Epithelial cell of proximal tubule (primary cell): ENCODE data around the gene NABP1. TPM values are rescaled to one million over a fixed set of nuclear protein-coding genes. Genes with fewer than 3 reads are reported as not detected.
"Not testable (repeated sequence)": the region's sequence is repeated elsewhere in the genome, so short reads cannot be mapped to it uniquely, and the experiment has no call there.

Source experiments
- DNase-seq: peaks from one replicate; pipeline ENCODE4 v3.0.0-alpha.2; 2011; ENCODE audit warnings: low read depth
- H3K4me3 ChIP-seq: 2 replicates; pipeline ENCODE4 v1.5.1; 2011; ENCODE audit warnings: low read depth, mild to moderate bottlenecking, low read length
- CTCF ChIP-seq: conservative IDR thresholded peaks from 2 replicates; pipeline ENCODE4 v1.5.1; 2012; ENCODE audit warnings: low read depth, mild to moderate bottlenecking, low read length
- total RNA-seq: library from RNA; depleted of rRNA; stranded (reverse); fragments of >200 nt; gene quantifications from 2 replicates; pipeline ENCODE4 v1.2.3, GENCODE V29; 2015

NABP1 gene
- total RNA-seq, 1 donor from 2014 or later: 32.1 TPM

DNA sequence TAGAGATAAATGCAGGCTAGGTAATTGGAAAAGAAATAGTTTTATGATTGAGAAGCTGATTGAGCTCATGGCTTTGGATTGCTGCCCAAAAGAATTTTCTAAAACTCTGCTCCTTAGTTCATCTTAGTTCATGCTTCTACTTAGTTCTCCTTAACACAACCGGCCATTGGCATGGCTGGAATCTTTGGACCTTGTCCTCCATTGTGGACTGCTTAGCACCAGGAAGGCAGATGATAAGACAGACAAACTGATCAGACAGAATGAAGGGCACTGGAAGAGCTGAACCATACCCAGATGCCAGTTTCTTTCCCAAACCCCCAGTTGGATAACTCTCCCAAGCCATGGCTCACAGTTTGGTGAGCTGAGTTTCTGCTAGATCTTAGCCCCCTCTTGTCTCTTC is 36.3 kb upstream of the NABP1 start:
- no peak overlapping the region for H3K4me3 ChIP-seq
- TF ChIP-seq CTCF: no peak
- no peak for DNase-seq

DNA sequence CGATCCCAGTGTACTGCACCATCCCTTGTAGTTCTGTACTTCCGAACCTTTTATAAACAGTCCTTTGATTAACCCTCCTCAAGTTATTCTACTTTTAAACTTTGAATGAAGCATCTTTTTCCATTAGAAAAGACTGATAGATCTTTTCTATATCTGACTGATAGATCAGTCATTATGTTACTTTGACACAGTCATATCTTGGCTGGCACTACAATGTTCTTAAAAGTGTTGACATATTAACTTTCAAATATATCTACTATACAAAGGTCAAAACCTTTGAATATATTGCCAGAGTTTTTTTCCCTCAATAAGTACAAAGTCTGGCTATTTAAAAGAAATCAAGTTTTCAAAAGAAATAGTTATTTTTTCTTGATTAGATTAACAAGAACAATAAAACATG is 35.4 kb upstream of the NABP1 start:
- DNase-seq: no peak
- no peak overlapping the region for H3K4me3 ChIP-seq
- no peak for TF ChIP-seq CTCF

- TF ChIP-seq CTCF: no peak
- no peak overlapping the region for H3K4me3 ChIP-seq
- no peak for DNase-seq
These were observed 34.5 kb upstream of the NABP1 start for GRCh38 chr2:191643429-191643828.

DNA sequence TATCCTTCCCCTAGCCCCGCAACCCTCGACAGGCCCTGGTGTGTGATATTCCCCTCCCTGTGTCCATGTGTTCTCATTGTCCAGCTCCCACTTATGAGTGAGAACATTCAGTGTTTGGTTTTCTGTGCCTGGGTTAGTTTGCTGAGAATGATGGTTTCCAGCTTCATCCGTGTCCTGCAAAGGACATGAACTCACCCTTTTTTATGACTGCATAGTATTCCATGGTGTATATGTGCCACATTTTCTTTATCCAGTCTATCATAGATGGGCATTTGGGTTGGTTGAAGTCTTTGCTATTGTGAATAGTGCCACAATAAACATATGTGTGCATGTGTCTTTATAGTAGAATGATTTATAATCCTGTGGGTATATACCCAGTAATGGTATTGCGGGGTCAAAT is 33.3 kb upstream of the NABP1 start:
- not testable (repeated sequence) for H3K4me3 ChIP-seq, DNase-seq

DNA sequence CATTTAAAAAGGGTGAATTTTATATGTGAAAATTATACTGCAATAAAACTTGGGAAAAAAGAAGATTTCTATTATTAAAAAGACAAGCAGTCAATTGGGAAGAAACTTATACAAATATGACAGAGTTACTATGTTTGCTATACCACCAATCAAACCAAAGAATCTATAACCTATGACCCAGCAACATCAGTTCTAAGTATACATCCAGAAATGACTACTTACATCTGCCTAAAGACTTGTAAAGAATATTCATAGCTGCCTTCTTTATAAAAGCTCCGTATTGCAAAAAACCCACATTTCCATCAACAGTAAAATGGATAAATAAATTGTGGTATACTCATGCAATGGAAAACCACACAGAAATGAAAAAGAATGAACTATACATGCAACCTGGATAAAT is 32.9 kb upstream of the NABP1 start:
- H3K4me3 ChIP-seq: no peak overlapping the region
- no peak for TF ChIP-seq CTCF

GRCh38 chr2:191645434-191646162 is 32.3 kb upstream of the NABP1 start:
- TF ChIP-seq CTCF: no peak
- H3K4me3 ChIP-seq: no peak overlapping the region
- no peak for DNase-seq

More for the DNA sequence above, 32.9 kb upstream of the NABP1 start:
- no peak for DNase-seq

DNA sequence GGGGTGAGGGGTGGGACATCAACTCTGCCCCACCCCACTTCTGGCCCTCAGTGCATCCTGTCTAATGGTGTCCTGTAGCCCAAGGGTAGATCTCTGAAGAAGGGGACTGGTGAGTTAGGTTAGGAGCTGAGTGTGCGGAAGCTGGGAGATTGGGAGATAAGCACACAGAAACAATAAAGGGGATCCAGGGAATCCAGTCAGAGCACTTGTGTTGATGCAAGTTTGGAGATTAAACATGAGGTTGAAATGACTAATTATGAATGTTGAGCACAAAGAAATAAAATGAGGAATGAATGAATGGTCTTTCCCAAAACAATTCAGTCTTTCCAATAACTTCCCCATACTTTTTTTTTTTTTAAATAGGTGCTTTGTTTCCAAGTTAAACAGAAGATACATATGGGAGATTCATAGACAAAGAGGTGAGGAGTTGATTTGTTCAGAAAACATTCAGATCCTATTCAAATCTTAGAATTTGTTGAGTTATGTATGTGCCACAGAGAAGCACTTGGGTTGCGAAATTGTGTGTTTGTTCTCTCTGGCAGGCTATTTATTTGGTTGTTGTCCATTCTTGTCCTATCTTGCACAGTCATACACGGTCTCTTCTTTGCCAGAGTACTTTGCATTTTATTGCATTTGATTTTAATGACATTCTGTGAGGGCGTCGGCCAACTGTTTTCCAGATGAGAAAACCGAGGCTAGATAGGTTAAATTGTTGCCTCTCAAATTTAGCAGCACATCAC is 31.6 kb upstream of the NABP1 start:
- H3K4me3 ChIP-seq: no peak overlapping the region
- no peak for DNase-seq
- TF ChIP-seq CTCF: no peak
